GM10248 (cell line): Measurements from ENCODE around the gene HYCC1.

ENCODE experiments used
- CTCF ChIA-PET: fragments of 300-600 bp; sonication (Branson Sonifier 250); formaldehyde crosslinking; extraction: SDS; loops from one replicate; lab custom pipeline; 2021; ENCODE audit warnings: antibody characterized with exemption; lab: Yijun Ruan, JAX
- POLR2A ChIA-PET: fragments of 350-650 bp; sonication (Branson Sonifier 250); formaldehyde crosslinking; extraction: SDS; loops from one replicate; lab custom pipeline; 2020; ENCODE audit warnings: antibody characterized with exemption; lab: Yijun Ruan, JAX
- DNase-seq: peaks from one replicate; pipeline ENCODE4 v3.0.0; 2012; ENCODE audit errors: extremely low spot score
- TF ChIP-seq, protein P1 (sequence below): IDR thresholded peaks from 2 replicates; pipeline ENCODE4 v1.5.1; 2012; ENCODE audit warnings: mild to moderate bottlenecking, low read depth; ENCODE audit errors: extremely low read depth, missing control alignments, control extremely low read depth

The HYCC1 gene

GRCh38 chr7:23022851-23023250 lies 8.9 kb upstream of the HYCC1 start:
- ChIA-PET CTCF (interaction anchor here (1.5 kb wide), 1 partner anchor 12 kb away, joined by 3 read pairs; no protein-coding TSS in a partner anchor), POLR2A (no interaction called here)
- DNase-seq = no peak
- TF ChIP-seq, protein P1, sequence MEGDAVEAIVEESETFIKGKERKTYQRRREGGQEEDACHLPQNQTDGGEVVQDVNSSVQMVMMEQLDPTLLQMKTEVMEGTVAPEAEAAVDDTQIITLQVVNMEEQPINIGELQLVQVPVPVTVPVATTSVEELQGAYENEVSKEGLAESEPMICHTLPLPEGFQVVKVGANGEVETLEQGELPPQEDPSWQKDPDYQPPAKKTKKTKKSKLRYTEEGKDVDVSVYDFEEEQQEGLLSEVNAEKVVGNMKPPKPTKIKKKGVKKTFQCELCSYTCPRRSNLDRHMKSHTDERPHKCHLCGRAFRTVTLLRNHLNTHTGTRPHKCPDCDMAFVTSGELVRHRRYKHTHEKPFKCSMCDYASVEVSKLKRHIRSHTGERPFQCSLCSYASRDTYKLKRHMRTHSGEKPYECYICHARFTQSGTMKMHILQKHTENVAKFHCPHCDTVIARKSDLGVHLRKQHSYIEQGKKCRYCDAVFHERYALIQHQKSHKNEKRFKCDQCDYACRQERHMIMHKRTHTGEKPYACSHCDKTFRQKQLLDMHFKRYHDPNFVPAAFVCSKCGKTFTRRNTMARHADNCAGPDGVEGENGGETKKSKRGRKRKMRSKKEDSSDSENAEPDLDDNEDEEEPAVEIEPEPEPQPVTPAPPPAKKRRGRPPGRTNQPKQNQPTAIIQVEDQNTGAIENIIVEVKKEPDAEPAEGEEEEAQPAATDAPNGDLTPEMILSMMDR = no peak

- ChIA-PET CTCF (interaction anchor here (0.6 to 1.5 kb wide), 2 partner anchors 11 to 35 kb away, joined by 3 read pairs; no protein-coding TSS in a partner anchor), POLR2A (no interaction called here)
- DNase-seq = no peak
- TF ChIP-seq, protein P1 = no peak
Observed at GRCh38 chr7:23022258-23022769, 8.4 kb upstream of the HYCC1 start.

GRCh38 chr7:23021596-23021995 lies 7.7 kb upstream of the HYCC1 start:
- CTCF ChIA-PET = interaction anchor here (0.9 to 1.5 kb wide), 2 partner anchors 11 to 33 kb away, joined by 3 read pairs; no protein-coding TSS in a partner anchor
- TF ChIP-seq, protein P1 = no peak
- DNase-seq = no peak
- POLR2A ChIA-PET = no interaction called here

- no peak for DNase-seq
- TF ChIP-seq, protein P1 = no peak
Observed at GRCh38 chr7:23020742-23021401, 6.9 kb upstream of the HYCC1 start.

DNA sequence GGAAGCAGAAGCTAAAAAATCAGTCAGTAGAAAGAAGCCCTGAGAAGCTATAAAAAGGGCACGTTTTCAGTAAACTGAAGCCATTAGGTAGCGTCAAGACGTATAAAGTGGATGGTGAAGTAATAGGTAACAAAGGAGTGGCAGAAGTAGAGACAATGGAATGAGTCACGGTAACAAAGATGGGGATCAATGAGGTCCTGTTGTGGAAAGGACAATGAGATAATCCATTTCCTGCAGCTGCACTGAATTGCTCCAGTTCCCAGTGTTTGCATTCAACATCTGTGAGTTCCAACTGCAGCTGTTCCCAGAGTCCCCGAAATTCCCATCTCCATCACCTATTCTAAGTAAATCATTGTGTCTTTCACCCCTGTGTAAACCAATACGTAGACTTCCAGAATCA lies 4.8 kb upstream of the HYCC1 start:
- ChIA-PET CTCF (interaction anchor here (1.1 kb wide), 1 partner anchor 10 kb away, joined by 3 read pairs; no protein-coding TSS in a partner anchor), POLR2A (no interaction called here)
- TF ChIP-seq, protein P1 = no peak
- DNase-seq = no peak

More at GRCh38 chr7:23020742-23021401, 6.9 kb upstream of the HYCC1 start:
- CTCF ChIA-PET = interaction anchor here (0.9 kb wide), 1 partner anchor 34 kb away, joined by 3 read pairs; no protein-coding TSS in a partner anchor
- POLR2A ChIA-PET = no interaction called here

GRCh38 chr7:23017309-23017708 lies 3.4 kb upstream of the HYCC1 start:
- CTCF ChIA-PET = interaction anchor here (0.9 kb wide), 1 partner anchor 38 kb away, joined by 4 read pairs; no protein-coding TSS in a partner anchor
- POLR2A ChIA-PET = no interaction called here
- DNase-seq = no peak
- TF ChIP-seq, protein P1 = no peak
